Effector memory CD8-positive, alpha-beta T cell (primary cell): ENCODE data around the gene ADGRG1.

Source experiments
- ATAC-seq: fragments of 150-1000 bp; cut with Tn5 transposase; replicated peaks from 2 replicates; pipeline ENCODE4 v1.10.0; 2021; ENCODE audit warnings: mild to moderate bottlenecking, moderate library complexity
- DNase-seq, 3 experiments: peaks; one replicate each; pipeline ENCODE4 v3.0.0; 2021
- H3K27ac Mint-ChIP-seq, 2 donors: one replicate each; pipeline ENCODE4 v1.8.0; 2022; ENCODE audit warnings: mild to moderate bottlenecking in 2 of 2, mixed read lengths in 2 of 2, moderate library complexity in 2 of 2
- H3K27me3 Mint-ChIP-seq, 2 donors: one replicate each; pipeline ENCODE4 v1.8.0; 2022; ENCODE audit warnings: mixed read lengths in 2 of 2
- H3K36me3 Mint-ChIP-seq: one replicate; pipeline ENCODE4 v1.8.0; 2022; ENCODE audit warnings: mild to moderate bottlenecking, moderate library complexity, mixed read lengths; ENCODE audit not compliant: insufficient read depth
- H3K4me1 Mint-ChIP-seq, 2 donors: one replicate each; pipeline ENCODE4 v1.8.0; 2022; ENCODE audit warnings: low read depth in 2 of 2, mixed read lengths in 2 of 2
- H3K4me3 Mint-ChIP-seq, 2 donors: one replicate each; pipeline ENCODE4 v1.8.0; 2022; ENCODE audit warnings: mild to moderate bottlenecking in 2 of 2, mixed read lengths in 2 of 2, moderate library complexity in 2 of 2
- H3K9me3 Mint-ChIP-seq, 2 donors: one replicate each; pipeline ENCODE4 v1.8.0; 2022; ENCODE audit warnings: mixed read lengths in 2 of 2
- total RNA-seq, 9 experiments: gene quantifications; one replicate each; lab custom pipeline; 2026; lab: John Stamatoyannopoulos, UW

The ADGRG1 gene
- total RNA-seq: 3.7 to 213 (median 21.8) reads per million in 9 experiments

GRCh38 chr16:57628008-57628781 lies at the start of gene ADGRG1:
Gene ADGRG1 (plus strand): TSS chr16:57628630. CDS start chr16:57650288, 21,658 bp downstream.
- H3K27ac Mint-ChIP-seq: peak within 1 kb of the TSS; percentile 63 to 93
- H3K9me3 Mint-ChIP-seq: no peaks in the 10 kb centered on the region
- peak within 1 kb of the TSS; percentile 54 to 89 for H3K4me3 Mint-ChIP-seq
- peaks cover 6 to 7% of the 10 kb centered on the region in 2 donors for H3K27me3 Mint-ChIP-seq
- peaks cover 3% of the 10 kb centered on the region for H3K36me3 Mint-ChIP-seq
- no peak for DNase-seq
- peak; percentile 76 for ATAC-seq
- H3K4me1 Mint-ChIP-seq: peaks cover 27 to 31% of the 10 kb centered on the region in 2 donors

- ATAC-seq: no peak
- H3K27me3 Mint-ChIP-seq: no peaks in the 10 kb centered on the region
- peak overlapping the region; percentile 90 to 91 for H3K27ac Mint-ChIP-seq
- peaks cover 17% of the 10 kb centered on the region for H3K36me3 Mint-ChIP-seq
- H3K4me3 Mint-ChIP-seq: peak overlapping the region; percentile 73 to 74
- no peaks in the 10 kb centered on the region for H3K9me3 Mint-ChIP-seq
- peaks cover 54 to 66% of the 10 kb centered on the region in 2 donors for H3K4me1 Mint-ChIP-seq
- no peak for DNase-seq
Measured at GRCh38 chr16:57579361-57579665, 49.1 kb upstream of the ADGRG1 start.

- peaks cover 28 to 54% of the 10 kb centered on the region in 2 donors for H3K4me1 Mint-ChIP-seq
- ATAC-seq: no peak
- H3K27ac Mint-ChIP-seq: peak overlapping the region; percentile 12 to 51
- H3K4me3 Mint-ChIP-seq: peak overlapping the region in 1 of 2 donors; percentile 6
- peaks cover 6% of the 10 kb centered on the region for H3K36me3 Mint-ChIP-seq
- no peak for DNase-seq
- H3K9me3 Mint-ChIP-seq: no peaks in the 10 kb centered on the region
- H3K27me3 Mint-ChIP-seq: no peaks in the 10 kb centered on the region
Measured at GRCh38 chr16:57585051-57585687, 43.3 kb upstream of the ADGRG1 start.

- ATAC-seq (no peak), DNase-seq (no peak)
- H3K4me1 Mint-ChIP-seq: peaks cover 49 to 69% of the 10 kb centered on the region in 2 donors
- H3K9me3 Mint-ChIP-seq: no peaks in the 10 kb centered on the region
- peaks cover 4% of the 10 kb centered on the region for H3K36me3 Mint-ChIP-seq
- H3K27me3 Mint-ChIP-seq: no peaks in the 10 kb centered on the region
- H3K4me3 Mint-ChIP-seq: peak overlapping the region; percentile 36 to 48
- H3K27ac Mint-ChIP-seq: peak overlapping the region; percentile 59 to 77
Measured at GRCh38 chr16:57588831-57589230, 39.6 kb upstream of the ADGRG1 start.

- Mint-ChIP-seq H3K4me3 (peak overlapping the region in 1 of 2 donors; percentile 48), H3K27me3 (no peaks in the 10 kb centered on the region), H3K27ac (peak overlapping the region; percentile 59 to 77), H3K36me3 (peaks cover 3% of the 10 kb centered on the region), H3K9me3 (no peaks in the 10 kb centered on the region), H3K4me1 (peaks cover 50 to 65% of the 10 kb centered on the region in 2 donors)
- peak in 1 of 3 experiments; percentile 27 for DNase-seq
- peak; percentile 20 for ATAC-seq
Measured at GRCh38 chr16:57589374-57589773, 39.1 kb upstream of the ADGRG1 start.

- ATAC-seq: no peak
- Mint-ChIP-seq H3K4me3 (peak overlapping the region; percentile 69 to 84), H3K9me3 (peaks cover 0 to 2% of the 10 kb centered on the region in 2 donors), H3K27me3 (no peaks in the 10 kb centered on the region), H3K4me1 (peaks cover 53 to 61% of the 10 kb centered on the region in 2 donors), H3K36me3 (peaks cover 3% of the 10 kb centered on the region), H3K27ac (peak overlapping the region; percentile 52 to 81)
- DNase-seq: no peak
Measured at GRCh38 chr16:57590654-57591085, 37.8 kb upstream of the ADGRG1 start.

- H3K36me3 Mint-ChIP-seq: peaks cover 3% of the 10 kb centered on the region
- H3K4me1 Mint-ChIP-seq: peaks cover 53 to 62% of the 10 kb centered on the region in 2 donors
- ATAC-seq (peak; percentile 43), DNase-seq (peak in 2 of 3 experiments; percentile 41 to 51)
- no peaks in the 10 kb centered on the region for H3K27me3 Mint-ChIP-seq
- H3K9me3 Mint-ChIP-seq: peaks cover 0 to 2% of the 10 kb centered on the region in 2 donors
- peak overlapping the region; percentile 52 to 81 for H3K27ac Mint-ChIP-seq
- H3K4me3 Mint-ChIP-seq: peak overlapping the region; percentile 69 to 84
Measured at GRCh38 chr16:57591086-57591869, 37.2 kb upstream of the ADGRG1 start.

- ATAC-seq: no peak
- Mint-ChIP-seq H3K9me3 (peaks cover 0 to 2% of the 10 kb centered on the region in 2 donors), H3K4me3 (peak overlapping the region; percentile 69 to 84), H3K36me3 (peaks cover 3% of the 10 kb centered on the region), H3K4me1 (peaks cover 53 to 62% of the 10 kb centered on the region in 2 donors), H3K27ac (peak overlapping the region; percentile 81), H3K27me3 (no peaks in the 10 kb centered on the region)
- DNase-seq: no peak
Measured at GRCh38 chr16:57591870-57592485, 36.5 kb upstream of the ADGRG1 start.

GRCh38 chr16:57592591-57593003 lies 35.8 kb upstream of the ADGRG1 start:
- H3K4me1 Mint-ChIP-seq: peaks cover 49 to 61% of the 10 kb centered on the region in 2 donors
- H3K4me3 Mint-ChIP-seq: peak overlapping the region; percentile 69 to 84
- H3K27me3 Mint-ChIP-seq: no peaks in the 10 kb centered on the region
- ATAC-seq (peak; percentile 91), DNase-seq (peak; percentile 80 to 82 (median 81))
- H3K36me3 Mint-ChIP-seq: peaks cover 3% of the 10 kb centered on the region
- peaks cover 0 to 2% of the 10 kb centered on the region in 2 donors for H3K9me3 Mint-ChIP-seq
- peak overlapping the region; percentile 81 for H3K27ac Mint-ChIP-seq

GRCh38 chr16:57593021-57593420 lies 35.4 kb upstream of the ADGRG1 start:
- H3K4me1 Mint-ChIP-seq: peaks cover 49 to 59% of the 10 kb centered on the region in 2 donors
- peak; percentile 0 for ATAC-seq
- no peaks in the 10 kb centered on the region for H3K27me3 Mint-ChIP-seq
- peaks cover 0 to 2% of the 10 kb centered on the region in 2 donors for H3K9me3 Mint-ChIP-seq
- H3K36me3 Mint-ChIP-seq: peaks cover 3% of the 10 kb centered on the region
- H3K27ac Mint-ChIP-seq: peak overlapping the region; percentile 81
- H3K4me3 Mint-ChIP-seq: peak overlapping the region; percentile 69 to 84
- no peak for DNase-seq

- Mint-ChIP-seq H3K4me1 (peaks cover 46 to 65% of the 10 kb centered on the region in 2 donors), H3K9me3 (peaks cover 0 to 2% of the 10 kb centered on the region in 2 donors)
- no peak for ATAC-seq
Measured at GRCh38 chr16:57593990-57594389, 34.4 kb upstream of the ADGRG1 start.

GRCh38 chr16:57594531-57595031 lies 33.8 kb upstream of the ADGRG1 start:
- Mint-ChIP-seq H3K4me3 (no peak overlapping the region), H3K36me3 (peaks cover 3% of the 10 kb centered on the region), H3K27ac (peak overlapping the region; percentile 34 to 60), H3K9me3 (peaks cover 0 to 2% of the 10 kb centered on the region in 2 donors), H3K27me3 (no peaks in the 10 kb centered on the region), H3K4me1 (peaks cover 51 to 66% of the 10 kb centered on the region in 2 donors)
- ATAC-seq (no peak), DNase-seq (no peak)

More at GRCh38 chr16:57593990-57594389, 34.4 kb upstream of the ADGRG1 start:
- Mint-ChIP-seq H3K4me3 (no peak overlapping the region), H3K27me3 (no peaks in the 10 kb centered on the region), H3K36me3 (peaks cover 3% of the 10 kb centered on the region), H3K27ac (peak overlapping the region; percentile 60 to 81)
- DNase-seq: no peak
